Choroid plexus epithelial cell (primary cell): ENCODE data around the gene TBCD.
"Not testable (repeated sequence)": the region's sequence is repeated elsewhere in the genome, so short reads cannot be mapped to it uniquely, and the experiment has no call there.

Experiments
- DNase-seq: peaks from one replicate; pipeline ENCODE4 v3.0.0-alpha.2; 2010; ENCODE audit warnings: low read depth
- H3K4me3 ChIP-seq: 2 replicates; pipeline ENCODE4 v1.5.1; 2011; ENCODE audit warnings: low read depth, mild to moderate bottlenecking, control low read depth, low read length, moderate library complexity
- CTCF ChIP-seq: conservative IDR thresholded peaks from 2 replicates; pipeline ENCODE4 v1.5.1; 2011; ENCODE audit warnings: low read depth, mild to moderate bottlenecking, control low read depth, inconsistent platforms, low read length, moderate library complexity

The TBCD gene

GRCh38 chr17:82964851-82965341 is 213.0 kb downstream of the TBCD start:
- H3K4me3 ChIP-seq = no peak overlapping the region
- no peak for DNase-seq
- no peak for TF ChIP-seq CTCF

- no peak for DNase-seq
- TF ChIP-seq CTCF = no peak
- no peak overlapping the region for H3K4me3 ChIP-seq
Measured at GRCh38 chr17:82965371-82965770, 213.5 kb downstream of the TBCD start.

GRCh38 chr17:82966415-82966814 is 214.6 kb downstream of the TBCD start:
- DNase-seq = no peak
- no peak for TF ChIP-seq CTCF
- no peak overlapping the region for H3K4me3 ChIP-seq

GRCh38 chr17:82967268-82968032 is 215.6 kb downstream of the TBCD start:
- H3K4me3 ChIP-seq = no peak overlapping the region
- DNase-seq = no peak
- TF ChIP-seq CTCF = no peak

GRCh38 chr17:82968033-82968841 is 216.4 kb downstream of the TBCD start:
- not testable (repeated sequence) for H3K4me3 ChIP-seq, DNase-seq

GRCh38 chr17:82970067-82970466 is 218.2 kb downstream of the TBCD start:
- no peak for TF ChIP-seq CTCF

GRCh38 chr17:82970818-82971590 is 219.1 kb downstream of the TBCD start:
- DNase-seq = no peak
- TF ChIP-seq CTCF = no peak
- H3K4me3 ChIP-seq = no peak overlapping the region

More at GRCh38 chr17:82970067-82970466, 218.2 kb downstream of the TBCD start:
- H3K4me3 ChIP-seq = no peak overlapping the region
- no peak for DNase-seq
